GM18909 (cell line): ENCODE results near the gene SPRR2G.
"Not testable (repeated sequence)": the region's sequence is repeated elsewhere in the genome, so short reads cannot be mapped to it uniquely, and the experiment has no call there.

Experiments
- ATAC-seq: cut with Tn5 transposase; IDR thresholded peaks from one replicate; pipeline ENCODE4 v1.9.1; 2021; ENCODE audit warnings: mild to moderate bottlenecking; ENCODE audit not compliant: unreplicated experiment, poor library complexity

SPRR2G gene

GRCh38 chr1:153119491-153119971 is 31.2 kb downstream of the SPRR2G start:
- ATAC-seq: no peak

GRCh38 chr1:153115264-153115663 is 35.4 kb downstream of the SPRR2G start:
- not testable (repeated sequence) for ATAC-seq

- ATAC-seq: no peak
Observed at GRCh38 chr1:153113416-153113815, 37.3 kb downstream of the SPRR2G start, which contains the start of gene SPRR2F. Gene SPRR2F, minus strand, starts transcription at chr1:153113516. Its CDS starts 783 bp downstream, at chr1:153112733.

- not testable (repeated sequence) for ATAC-seq
Observed at GRCh38 chr1:153112454-153112853, 38.2 kb downstream of the SPRR2G start.

- no peak for ATAC-seq
Observed at GRCh38 chr1:153100245-153100644, 50.4 kb downstream of the SPRR2G start.
